K562 (cell line): Measurements from ENCODE around the gene UFC1. TPM values are rescaled to one million over a fixed set of nuclear protein-coding genes. Genes with fewer than 3 reads are reported as not detected.

Source experiments
- ARID1B ChIP-seq: fragments of 450-650 bp; IDR thresholded peaks from 2 replicates; pipeline ENCODE4 v1.6.1; 2016; ENCODE audit warnings: antibody characterized with exemption, mild to moderate bottlenecking, inconsistent platforms
- BRD4 ChIP-seq: fragments of 200-600 bp; sonication (generic); IDR thresholded peaks from 2 replicates; pipeline ENCODE4 v1.6.1; 2017; ENCODE audit warnings: inconsistent platforms
- CEBPB ChIP-seq: fragments of 450-650 bp; IDR thresholded peaks from 2 replicates; pipeline ENCODE4 v1.6.1; 2016; ENCODE audit warnings: missing genetic modification characterization, missing compliant biosample characterization
- CEBPG ChIP-seq, 3 experiments: fragments of 200-800 bp in 1 of 3; sonication (Bioruptor generic) in 1 of 3; sonication (generic) in 1 of 3; formaldehyde crosslinking in 1 of 3; IDR thresholded peaks in 2 of 3; conservative IDR thresholded peaks in 1 of 3; 2 replicates each; pipeline versions ENCODE4 v1.6.1 to v1.8.0; 2016 to 2022; ENCODE audit warnings: missing compliant biosample characterization in 2 of 3, missing genetic modification characterization in 2 of 3, mild to moderate bottlenecking in 1 of 3, missing genetic modification reagents in 1 of 3
- CREM ChIP-seq: IDR thresholded peaks from 2 replicates; pipeline ENCODE4 v1.6.1; 2014; ENCODE audit warnings: antibody characterized with exemption, low read depth
- E2F5 ChIP-seq: sonication (generic); formaldehyde crosslinking; IDR thresholded peaks from 2 replicates; pipeline ENCODE4 v1.8.0; 2022; ENCODE audit warnings: mild to moderate bottlenecking, missing genetic modification reagents
- GTF2B ChIP-seq: IDR thresholded peaks from 2 replicates; pipeline ENCODE4 v1.6.1; 2011; ENCODE audit not compliant: insufficient read length; ENCODE audit errors: extremely low read depth
- GTF2F1 ChIP-seq: IDR thresholded peaks from 2 replicates; pipeline ENCODE4 v1.6.1; 2011; ENCODE audit warnings: low read depth, low read length, improper control_type of control experiment
- MYNN ChIP-seq, 2 experiments: sonication (generic); formaldehyde crosslinking in 1 of 2; IDR thresholded peaks; 2 replicates each; pipeline versions ENCODE4 v1.5.0 to v1.6.1; 2016 to 2020; ENCODE audit warnings: antibody characterized with exemption in 1 of 2, missing genetic modification reagents in 1 of 2
- NFIX ChIP-seq: fragments of 250-450 bp; sonication (Bioruptor Pico); IDR thresholded peaks from 2 replicates; pipeline ENCODE4 v1.4.0; 2020; ENCODE audit warnings: low read depth, mild to moderate bottlenecking, moderate library complexity
- PCBP1 ChIP-seq: fragments of 200-400 bp; formaldehyde crosslinking; IDR thresholded peaks from 2 replicates; pipeline ENCODE4 v1.6.1; 2018; ENCODE audit warnings: mild to moderate bottlenecking, low read depth, low read length; ENCODE audit not compliant: poor library complexity, severe bottlenecking
- PHB2 ChIP-seq: fragments of 450-650 bp; IDR thresholded peaks from 2 replicates; pipeline ENCODE4 v1.6.1; 2017; ENCODE audit warnings: low read depth
- POLR2B ChIP-seq: fragments of 450-650 bp; IDR thresholded peaks from 2 replicates; pipeline ENCODE4 v1.6.1; 2018; ENCODE audit warnings: low read depth; ENCODE audit not compliant: partially characterized antibody
- RBM17 ChIP-seq: fragments of 200-400 bp; formaldehyde crosslinking; IDR thresholded peaks from 2 replicates; pipeline ENCODE4 v1.6.1; 2017; ENCODE audit warnings: low read depth, mild to moderate bottlenecking, low read length, borderline replicate concordance
- RFX5 ChIP-seq: IDR thresholded peaks from 2 replicates; pipeline ENCODE4 v1.6.1; 2011; ENCODE audit warnings: low read depth, mild to moderate bottlenecking, improper control_type of control experiment, low read length
- SFPQ ChIP-seq: fragments of 200-400 bp; formaldehyde crosslinking; IDR thresholded peaks from 2 replicates; pipeline ENCODE4 v1.6.1; 2017; ENCODE audit warnings: mild to moderate bottlenecking, low read depth, low read length, moderate library complexity
- ZMIZ1 ChIP-seq, 2 experiments: fragments of 150-350 bp in 1 of 2; IDR thresholded peaks; 2 replicates each; pipeline ENCODE4 v1.6.1; 2012 to 2016; ENCODE audit warnings: low read depth in 2 of 2, low read length in 2 of 2, mild to moderate bottlenecking in 1 of 2, moderate library complexity in 1 of 2
- ZNF311 ChIP-seq: fragments of 250-450 bp; sonication (Bioruptor Pico); IDR thresholded peaks from 2 replicates; pipeline ENCODE4 v1.4.0; 2020; ENCODE audit warnings: mild to moderate bottlenecking, moderate library complexity
- ZNF717 ChIP-seq: fragments of 250-450 bp; sonication (Bioruptor Pico); IDR thresholded peaks from 2 replicates; pipeline ENCODE4 v1.5.0; 2021
- ZNF780A ChIP-seq: fragments of 250-450 bp; sonication (Bioruptor Pico); IDR thresholded peaks from 2 replicates; pipeline ENCODE4 v1.5.0; 2021; ENCODE audit warnings: mild to moderate bottlenecking
- polyA plus RNA-seq, 8 experiments: library from polyadenylated mRNA; depleted of rRNA in 4 of 8; stranded (reverse) in 5 of 8; unstranded in 3 of 8; fragments of >200 nt; fragmentation: Nextera tagmentation in 2 of 8; fragmentation: Illumina TruSeq in 1 of 8; extraction: Ambion mirVana in 2 of 8; extraction: Trizol in 1 of 8; gene quantifications; 2 replicates each; pipeline versions ENCODE4 v1.2.1 to v1.2.3, GENCODE V29; 2011 to 2014; ENCODE audit warnings: inconsistent platforms in 1 of 8, missing spikeins in 1 of 8
- total RNA-seq, 7 experiments: library from RNA; depleted of rRNA in 6 of 7; stranded (reverse); fragments of >200 nt in 6 of 7; fragmentation: Illumina TruSeq in 2 of 7; extraction: Trizol in 2 of 7; gene quantifications; 2 replicates each; pipeline versions ENCODE4 v1.2.1 to v1.2.3, GENCODE V29; 2011 to 2021; ENCODE audit warnings: low replicate concordance in 1 of 7

Gene UFC1
- total and polyA plus RNA-seq, 9 of the 15 experiments (the other 6 are each of a cell fraction or from before 2014, with no cell fraction given) = 92.8 to 220 (median 161) TPM

- TF ChIP-seq ARID1B = peak; percentile 100
- peak in 1 of 2 experiments; percentile 98; a peak in 2 of 4 replicates for TF ChIP-seq ZMIZ1 (IDR thresholded peaks at IDR 0.05; ENCODE audit: low read depth in 2 of 2, low read length in 2 of 2)
- peak; percentile 91 for TF ChIP-seq POLR2B
- TF ChIP-seq MYNN (IDR thresholded peaks at IDR 0.05) = peak; percentile 77
- no peak for TF ChIP-seq MYNN (CRISPR knock-in tag; IDR thresholded peaks at IDR 0.05)
- TF ChIP-seq CEBPG (CRISPR knock-in tag; IDR thresholded peaks at IDR 0.05) = peak; percentile 52; the same call in 1 of the 2 replicates
- TF ChIP-seq CEBPG (tag; conservative IDR thresholded peaks at IDR 0.05 in 1 of 2, IDR thresholded peaks at IDR 0.05 in 1 of 2) = no peak
- no peak for TF ChIP-seq PCBP1
- no peak for TF ChIP-seq ZNF780A (CRISPR knock-in tag)
- TF ChIP-seq CREM = peak; percentile 78
- no peak for TF ChIP-seq GTF2B
- TF ChIP-seq GTF2F1 = peak; percentile 7; the same call in 1 of the 2 replicates
- 0 out of 2 replicates have a peak, but pooled peaks have one; percentile 34 for TF ChIP-seq RFX5
- peak; percentile 64 for TF ChIP-seq CEBPB (tag)
- TF ChIP-seq ZNF717 (CRISPR knock-in tag) = no peak
- TF ChIP-seq NFIX = no peak
- TF ChIP-seq PHB2 = peak; percentile 94
- TF ChIP-seq E2F5 (CRISPR knock-in tag) = no peak
- TF ChIP-seq ZNF311 (CRISPR knock-in tag) = no peak
- no peak for TF ChIP-seq RBM17
- no peak for TF ChIP-seq SFPQ
- TF ChIP-seq BRD4 = no peak; the same call in 1 of the 2 replicates
These were observed 12.2 kb downstream of the UFC1 start, which contains the start of gene PPOX (continued) for GRCh38 chr1:161165742-161166668.
